ENCODE measurements around the gene FUZ. TPM values are rescaled to one million over a fixed set of nuclear protein-coding genes. Genes with fewer than 3 reads are reported as not detected.

Gene FUZ
- total RNA-seq = 10 to 100 TPM; 17.3 to 43.0 (median 22.3) TPM

- no peaks in the 10 kb centered on the region for H3K36me3 ChIP-seq
- ATAC-seq (ENCODE audit: low FRiP score in 2 of 2) (peak; percentile 86 to 91), DNase-seq (peak; percentile 90 to 99)
- H3K27me3 ChIP-seq = no peaks in the 10 kb centered on the region
- 0% methylated on average over 13 to 45 of the region's 45 CpGs for WGBS, 2 donors
- H3K4me3 ChIP-seq = peak within 1 kb of the TSS; percentile 58 to 83 (median 62)
- peak within 1 kb of the TSS; percentile 88 to 93 (median 90) for H3K27ac ChIP-seq
- peaks cover 18 to 43% (median 28%) of the 10 kb centered on the region in 4 donors for H3K4me1 ChIP-seq
- no peaks in the 10 kb centered on the region for H3K9me3 ChIP-seq
- TF ChIP-seq POLR2A (IDR thresholded peaks at IDR 0.05) (peak in 2 of 4 donors; percentile 21), POLR2AphosphoS5 (IDR thresholded peaks at IDR 0.05) (peak; percentile 79 to 92), CTCF (IDR thresholded peaks at IDR 0.05) (peak in 3 of 6 experiments; percentile 26 to 34 (median 28)), EP300 (IDR thresholded peaks at IDR 0.05) (no peak)
These were observed at the start of gene FUZ for GRCh38 chr19:49812997-49813861. FUZ (minus strand) TSS chr19:49813292; CDS start chr19:49813106, 186 bp downstream.

- TF ChIP-seq CTCF (IDR thresholded peaks at IDR 0.05) = peak in 1 of 6 experiments; percentile 4
- TF ChIP-seq EP300 (IDR thresholded peaks at IDR 0.05) = no peak
- Histone ChIP-seq H3K9me3 (no peaks in the 10 kb centered on the region), H3K27ac (no peak overlapping the region), H3K27me3 (no peaks in the 10 kb centered on the region), H3K4me3 (no peak overlapping the region), H3K4me1 (peaks cover 18 to 27% (median 26%) of the 10 kb centered on the region in 4 donors), H3K36me3 (peaks cover 9 to 74% (median 60%) of the 10 kb centered on the region in 4 donors)
- DNase-seq (peak in 1 of 2 donors; percentile 87), ATAC-seq (ENCODE audit: low FRiP score in 2 of 2) (no peak)
- 81 to 86% methylated on average over 25 to 43 of the region's 49 CpGs for WGBS, 2 donors
These were observed 49.5 kb upstream of the FUZ start for GRCh38 chr19:49862391-49863253.

GRCh38 chr19:49861541-49862378 is 48.7 kb upstream of the FUZ start:
- Histone ChIP-seq H3K9me3 (no peaks in the 10 kb centered on the region), H3K4me3 (no peak overlapping the region), H3K4me1 (peaks cover 17 to 26% (median 25%) of the 10 kb centered on the region in 4 donors), H3K36me3 (peaks cover 12 to 82% (median 69%) of the 10 kb centered on the region in 4 donors), H3K27me3 (no peaks in the 10 kb centered on the region), H3K27ac (peak overlapping the region in 2 of 4 donors; percentile 54 to 63)
- WGBS, 2 donors = 84 to 89% methylated on average over 41 to 50 of the region's 60 CpGs
- TF ChIP-seq CTCF (IDR thresholded peaks at IDR 0.05) (no peak), POLR2A (IDR thresholded peaks at IDR 0.05) (no peak), EP300 (IDR thresholded peaks at IDR 0.05) (no peak), POLR2AphosphoS5 (IDR thresholded peaks at IDR 0.05) (no peak)
- ATAC-seq (ENCODE audit: low FRiP score in 2 of 2) = no peak
- peak in 1 of 2 donors; percentile 88 for DNase-seq

GRCh38 chr19:49861107-49861506 is 48.0 kb upstream of the FUZ start:
- TF ChIP-seq POLR2A (IDR thresholded peaks at IDR 0.05) (no peak), EP300 (IDR thresholded peaks at IDR 0.05) (no peak), CTCF (IDR thresholded peaks at IDR 0.05) (no peak), POLR2AphosphoS5 (IDR thresholded peaks at IDR 0.05) (no peak)
- no peaks in the 10 kb centered on the region for H3K9me3 ChIP-seq
- H3K27ac ChIP-seq = peak overlapping the region in 3 of 4 donors; percentile 54 to 63 (median 61)
- whole genome bisulfite sequencing, 2 donors = 31 to 52% methylated on average over 7 to 13 of the region's 13 CpGs
- peak in 1 of 2 donors; percentile 46 for ATAC-seq (ENCODE audit: low FRiP score in 2 of 2)
- DNase-seq = peak in 1 of 2 donors; percentile 55
- H3K4me3 ChIP-seq = no peak overlapping the region
- peaks cover 12 to 89% (median 75%) of the 10 kb centered on the region in 4 donors for H3K36me3 ChIP-seq
- H3K4me1 ChIP-seq = peaks cover 11 to 19% (median 18%) of the 10 kb centered on the region in 4 donors
- no peaks in the 10 kb centered on the region for H3K27me3 ChIP-seq

Measured in upper lobe of left lung (tissue), 6 donors.